Measurements from ENCODE around the gene GJA10.
"Not testable (repeated sequence)": the region's sequence is repeated elsewhere in the genome, so short reads cannot be mapped to it uniquely, and the experiment has no call there.

GJA10 gene
- 0 reads per million in 4 donors for total RNA-seq

- no peak for DNase-seq
Measured at GRCh38 chr6:89894169-89894568, at the start of gene GJA10. Gene GJA10, plus strand, starts transcription at chr6:89894469. Its CDS starts 0 bp downstream, at chr6:89894469.

- not testable (repeated sequence) for DNase-seq
Measured at GRCh38 chr6:89847513-89847912, 46.8 kb upstream of the GJA10 start.

- DNase-seq: no peak
Measured at GRCh38 chr6:89853068-89853467, 41.2 kb upstream of the GJA10 start.

GRCh38 chr6:89858041-89858440, 36.2 kb upstream of the GJA10 start:
- DNase-seq: no peak

GRCh38 chr6:89859744-89860143, 34.5 kb upstream of the GJA10 start:
- DNase-seq: peak in 1 of 5 donors; percentile 84

GRCh38 chr6:89862273-89862672, 32.0 kb upstream of the GJA10 start:
- no peak for DNase-seq

GRCh38 chr6:89862698-89863097, 31.6 kb upstream of the GJA10 start:
- peak in 1 of 5 donors; percentile 37 for DNase-seq

GRCh38 chr6:89866024-89866678, 28.1 kb upstream of the GJA10 start:
- DNase-seq: no peak

- DNase-seq: no peak
Measured at GRCh38 chr6:89873721-89874120, 20.5 kb upstream of the GJA10 start.

GRCh38 chr6:89874438-89874837, 19.8 kb upstream of the GJA10 start:
- no peak for DNase-seq

- no peak for DNase-seq
Measured at GRCh38 chr6:89886378-89887120, 7.7 kb upstream of the GJA10 start.

GRCh38 chr6:89887452-89888137, 6.7 kb upstream of the GJA10 start:
- peak in 1 of 5 donors; percentile 25 for DNase-seq

GRCh38 chr6:89888138-89888514, 6.1 kb upstream of the GJA10 start:
- no peak for DNase-seq

- DNase-seq: peak in 1 of 5 donors; percentile 83
Measured at GRCh38 chr6:89888871-89889270, 5.4 kb upstream of the GJA10 start.

GRCh38 chr6:89890845-89891528, 3.3 kb upstream of the GJA10 start:
- not testable (repeated sequence) for DNase-seq

- DNase-seq: not testable (repeated sequence)
Measured at GRCh38 chr6:89892577-89892976, 1.7 kb upstream of the GJA10 start.

- no peak for DNase-seq
Measured at GRCh38 chr6:89895276-89895874, 1.1 kb downstream of the GJA10 start.

GRCh38 chr6:89910001-89910901, 16.0 kb downstream of the GJA10 start:
- not testable (repeated sequence) for DNase-seq

- no peak for DNase-seq
Measured at GRCh38 chr6:89910902-89911240, 16.6 kb downstream of the GJA10 start.

GRCh38 chr6:89916136-89916920, 22.1 kb downstream of the GJA10 start:
- no peak for DNase-seq

GRCh38 chr6:89917216-89917615, 22.9 kb downstream of the GJA10 start:
- no peak for DNase-seq

All from T-helper 1 cell (primary cell).